Measurements from ENCODE around the gene KLHL29.

KLHL29 gene

DNA sequence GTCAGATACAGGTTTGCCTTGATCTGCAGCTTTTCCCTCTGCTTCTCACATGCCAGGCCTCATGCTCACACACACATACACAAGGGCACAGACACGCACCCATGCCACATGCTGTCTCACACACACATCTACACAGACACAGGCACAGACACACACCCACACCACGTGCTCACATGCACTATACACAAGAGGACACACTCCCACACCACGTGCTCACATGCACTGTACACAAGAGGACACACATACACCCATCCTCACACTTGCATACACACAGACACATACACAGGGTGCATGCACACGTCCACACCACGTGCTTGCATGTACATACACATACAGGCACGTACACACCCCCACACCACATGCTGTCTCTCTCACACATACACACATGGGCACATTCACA lies 288.1 kb downstream of the KLHL29 start:
- Histone ChIP-seq H3K36me3 (ENCODE audit: control insufficient read depth, low read length) (no peaks in the 10 kb centered on the region), H3K27ac (ENCODE audit: low read depth, low read length) (no peak overlapping the region), H3K27me3 (ENCODE audit: control insufficient read depth, low read length) (no peaks in the 10 kb centered on the region), H3F3A (ENCODE audit: control insufficient read depth, insufficient read depth) (no peaks in the 10 kb centered on the region), H3K4me2 (ENCODE audit: low read length) (no peak overlapping the region), H3K4me1 (ENCODE audit: control insufficient read depth, low read length) (no peaks in the 10 kb centered on the region), H3K4me3 (ENCODE audit: low read length) (no peak overlapping the region), H3K9me2 (replicated peaks; ENCODE audit: control insufficient read depth, low read length) (no peaks in the 10 kb centered on the region), H3K79me2 (ENCODE audit: control insufficient read depth, low read length) (no peaks in the 10 kb centered on the region), H3K9me3 (ENCODE audit: control insufficient read depth, insufficient read depth, low read length) (no peaks in the 10 kb centered on the region), H4K20me1 (ENCODE audit: control insufficient read depth, insufficient read depth, low read depth, low read length) (no peaks in the 10 kb centered on the region)
- TF ChIP-seq, protein P1, sequence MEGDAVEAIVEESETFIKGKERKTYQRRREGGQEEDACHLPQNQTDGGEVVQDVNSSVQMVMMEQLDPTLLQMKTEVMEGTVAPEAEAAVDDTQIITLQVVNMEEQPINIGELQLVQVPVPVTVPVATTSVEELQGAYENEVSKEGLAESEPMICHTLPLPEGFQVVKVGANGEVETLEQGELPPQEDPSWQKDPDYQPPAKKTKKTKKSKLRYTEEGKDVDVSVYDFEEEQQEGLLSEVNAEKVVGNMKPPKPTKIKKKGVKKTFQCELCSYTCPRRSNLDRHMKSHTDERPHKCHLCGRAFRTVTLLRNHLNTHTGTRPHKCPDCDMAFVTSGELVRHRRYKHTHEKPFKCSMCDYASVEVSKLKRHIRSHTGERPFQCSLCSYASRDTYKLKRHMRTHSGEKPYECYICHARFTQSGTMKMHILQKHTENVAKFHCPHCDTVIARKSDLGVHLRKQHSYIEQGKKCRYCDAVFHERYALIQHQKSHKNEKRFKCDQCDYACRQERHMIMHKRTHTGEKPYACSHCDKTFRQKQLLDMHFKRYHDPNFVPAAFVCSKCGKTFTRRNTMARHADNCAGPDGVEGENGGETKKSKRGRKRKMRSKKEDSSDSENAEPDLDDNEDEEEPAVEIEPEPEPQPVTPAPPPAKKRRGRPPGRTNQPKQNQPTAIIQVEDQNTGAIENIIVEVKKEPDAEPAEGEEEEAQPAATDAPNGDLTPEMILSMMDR (IDR thresholded peaks at IDR 0.05; ENCODE audit: low read depth, low read length, poor library complexity, severe bottlenecking) = no peak
- no peak for TF ChIP-seq EZH2phosphoT487 (IDR thresholded peaks at IDR 0.05; ENCODE audit: borderline replicate concordance, low read length)

DNA sequence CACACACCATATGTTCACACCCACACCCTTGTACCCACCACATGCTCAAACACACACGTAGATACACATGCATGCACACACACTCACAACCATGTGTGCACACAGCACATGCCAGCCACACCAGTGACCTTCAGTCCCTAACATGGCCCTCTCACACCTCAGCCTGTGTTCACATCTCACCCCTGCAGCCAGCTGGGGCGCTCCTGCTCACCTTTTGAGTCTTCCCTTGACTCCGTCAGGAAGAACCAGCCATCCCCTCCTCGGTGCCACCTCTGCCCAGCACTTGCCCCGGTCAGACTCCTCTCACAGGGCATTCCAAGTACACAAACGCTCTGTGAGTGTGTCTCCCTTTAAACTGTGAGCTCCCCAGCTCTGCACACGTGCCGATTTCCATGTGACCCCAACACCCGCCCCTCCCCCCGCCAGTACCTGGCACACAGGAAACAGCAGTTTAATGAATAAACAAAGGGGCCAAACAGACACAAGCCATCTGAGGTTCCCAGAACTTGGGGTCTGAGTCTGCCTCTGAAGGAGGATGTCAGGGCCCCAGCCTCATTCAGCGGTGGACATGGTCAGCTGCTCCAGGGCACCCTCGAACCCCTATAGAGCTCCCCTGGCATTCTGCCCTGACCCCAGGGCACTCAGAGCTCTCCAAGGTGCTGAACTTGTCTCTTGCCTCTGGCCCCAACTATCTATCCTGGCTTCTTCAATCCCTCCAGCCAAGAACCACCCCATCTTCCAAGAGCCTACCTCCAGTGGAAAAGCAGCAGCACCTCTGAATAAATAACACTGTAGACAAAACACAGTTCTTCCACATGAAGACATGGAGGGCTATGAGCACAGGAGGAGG lies 289.1 kb downstream of the KLHL29 start:
- H3K79me2 ChIP-seq (ENCODE audit: control insufficient read depth, low read length) = no peaks in the 10 kb centered on the region
- H3F3A ChIP-seq (ENCODE audit: control insufficient read depth, insufficient read depth) = no peaks in the 10 kb centered on the region
- H3K4me3 ChIP-seq (ENCODE audit: low read length) = no peak overlapping the region
- H3K9me2 ChIP-seq (replicated peaks; ENCODE audit: control insufficient read depth, low read length) = no peaks in the 10 kb centered on the region
- TF ChIP-seq, protein P1 (IDR thresholded peaks at IDR 0.05; ENCODE audit: low read depth, low read length, poor library complexity, severe bottlenecking) = no peak
- TF ChIP-seq EZH2phosphoT487 (IDR thresholded peaks at IDR 0.05; ENCODE audit: borderline replicate concordance, low read length) = no peak
- H3K4me1 ChIP-seq (ENCODE audit: control insufficient read depth, low read length) = no peaks in the 10 kb centered on the region
- H3K9me3 ChIP-seq (ENCODE audit: control insufficient read depth, insufficient read depth, low read length) = no peaks in the 10 kb centered on the region
- no peaks in the 10 kb centered on the region for H4K20me1 ChIP-seq (ENCODE audit: control insufficient read depth, insufficient read depth, low read depth, low read length)
- no peak overlapping the region for H3K27ac ChIP-seq (ENCODE audit: low read depth, low read length)
- no peaks in the 10 kb centered on the region for H3K36me3 ChIP-seq (ENCODE audit: control insufficient read depth, low read length)
- no peaks in the 10 kb centered on the region for H3K27me3 ChIP-seq (ENCODE audit: control insufficient read depth, low read length)
- no peak overlapping the region for H3K4me2 ChIP-seq (ENCODE audit: low read length)

DNA sequence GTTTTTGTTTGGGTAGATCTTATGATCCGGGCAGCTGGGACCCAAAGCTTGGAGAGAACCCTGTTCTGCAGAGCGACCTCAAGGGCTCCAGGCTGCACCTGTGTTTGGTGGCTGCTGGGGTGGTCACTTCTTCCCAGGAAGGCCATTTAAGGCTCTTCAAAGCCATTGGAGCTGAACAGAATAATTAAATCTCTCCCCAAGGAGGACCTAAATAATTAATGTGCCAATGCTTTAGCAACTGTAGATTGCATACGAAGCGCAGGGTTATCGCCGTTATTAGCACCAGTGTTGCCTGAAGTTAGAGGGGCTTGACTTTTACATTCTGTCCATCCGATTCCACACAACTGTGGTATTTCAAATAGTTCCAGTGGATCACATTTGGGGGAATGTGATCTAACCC lies 290.5 kb downstream of the KLHL29 start:
- Histone ChIP-seq H3K4me2 (ENCODE audit: low read length) (no peak overlapping the region), H3K4me3 (ENCODE audit: low read length) (no peak overlapping the region), H3K9me3 (ENCODE audit: control insufficient read depth, insufficient read depth, low read length) (no peaks in the 10 kb centered on the region), H3K9me2 (replicated peaks; ENCODE audit: control insufficient read depth, low read length) (no peaks in the 10 kb centered on the region), H3K27ac (ENCODE audit: low read depth, low read length) (no peak overlapping the region), H3F3A (ENCODE audit: control insufficient read depth, insufficient read depth) (no peaks in the 10 kb centered on the region), H3K36me3 (ENCODE audit: control insufficient read depth, low read length) (no peaks in the 10 kb centered on the region), H3K79me2 (ENCODE audit: control insufficient read depth, low read length) (no peaks in the 10 kb centered on the region), H3K27me3 (ENCODE audit: control insufficient read depth, low read length) (no peaks in the 10 kb centered on the region), H3K4me1 (ENCODE audit: control insufficient read depth, low read length) (no peaks in the 10 kb centered on the region), H4K20me1 (ENCODE audit: control insufficient read depth, insufficient read depth, low read depth, low read length) (no peaks in the 10 kb centered on the region)
- no peak for TF ChIP-seq EZH2phosphoT487 (IDR thresholded peaks at IDR 0.05; ENCODE audit: borderline replicate concordance, low read length)
- TF ChIP-seq, protein P1 (IDR thresholded peaks at IDR 0.05; ENCODE audit: low read depth, low read length, poor library complexity, severe bottlenecking) = no peak
